ENCODE measurements around the gene CHRNA3.

GRCh38 chr15:78651007-78651406 lies 30.2 kb upstream of the CHRNA3 start:
- TF ChIP-seq, protein P1, sequence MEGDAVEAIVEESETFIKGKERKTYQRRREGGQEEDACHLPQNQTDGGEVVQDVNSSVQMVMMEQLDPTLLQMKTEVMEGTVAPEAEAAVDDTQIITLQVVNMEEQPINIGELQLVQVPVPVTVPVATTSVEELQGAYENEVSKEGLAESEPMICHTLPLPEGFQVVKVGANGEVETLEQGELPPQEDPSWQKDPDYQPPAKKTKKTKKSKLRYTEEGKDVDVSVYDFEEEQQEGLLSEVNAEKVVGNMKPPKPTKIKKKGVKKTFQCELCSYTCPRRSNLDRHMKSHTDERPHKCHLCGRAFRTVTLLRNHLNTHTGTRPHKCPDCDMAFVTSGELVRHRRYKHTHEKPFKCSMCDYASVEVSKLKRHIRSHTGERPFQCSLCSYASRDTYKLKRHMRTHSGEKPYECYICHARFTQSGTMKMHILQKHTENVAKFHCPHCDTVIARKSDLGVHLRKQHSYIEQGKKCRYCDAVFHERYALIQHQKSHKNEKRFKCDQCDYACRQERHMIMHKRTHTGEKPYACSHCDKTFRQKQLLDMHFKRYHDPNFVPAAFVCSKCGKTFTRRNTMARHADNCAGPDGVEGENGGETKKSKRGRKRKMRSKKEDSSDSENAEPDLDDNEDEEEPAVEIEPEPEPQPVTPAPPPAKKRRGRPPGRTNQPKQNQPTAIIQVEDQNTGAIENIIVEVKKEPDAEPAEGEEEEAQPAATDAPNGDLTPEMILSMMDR (IDR thresholded peaks at IDR 0.05) = no peak
- no peak for TF ChIP-seq POLR2A (IDR thresholded peaks at IDR 0.05)

All from tibial nerve (tissue), 3 donors.